Upper lobe of left lung (tissue), 4 donors: Measurements from ENCODE around the gene ABCD1.
"Not testable (repeated sequence)": the region's sequence is repeated elsewhere in the genome, so short reads cannot be mapped to it uniquely, and the experiment has no call there.

Source experiments
- CTCF ChIP-seq, 6 experiments: fragments of 450-650 bp in 4 of 6; fragments of 200-600 bp in 2 of 6; sonication (generic) in 2 of 6; IDR thresholded peaks; one replicate each; pipeline ENCODE4 v1.5.1; 2016 to 2019; ENCODE audit warnings: antibody characterized with exemption in 6 of 6
- EP300 ChIP-seq, 4 donors: sonication (generic); formaldehyde crosslinking; IDR thresholded peaks; one replicate each; pipeline ENCODE4 v1.5.1; 2017; ENCODE audit warnings: antibody characterized with exemption in 4 of 4, control low read depth in 2 of 4
- POLR2A ChIP-seq, 4 donors: fragments of 450-650 bp; IDR thresholded peaks; one replicate each; pipeline ENCODE4 v1.5.1; 2016 to 2017; ENCODE audit warnings: antibody characterized with exemption in 4 of 4, mild to moderate bottlenecking in 2 of 4
- POLR2AphosphoS5 ChIP-seq, 2 donors: sonication (generic); formaldehyde crosslinking; IDR thresholded peaks; one replicate each; pipeline ENCODE4 v1.5.1; 2017; ENCODE audit warnings: antibody characterized with exemption in 2 of 2

- not testable (repeated sequence) for TF ChIP-seq CTCF, POLR2A, POLR2AphosphoS5, EP300 (IDR thresholded peaks at IDR 0.05)
These were observed 25.4 kb upstream of the ABCD1 start for GRCh38 chrX:153699210-153699783.
